ENCODE measurements around the gene FAM187B.

DNA sequence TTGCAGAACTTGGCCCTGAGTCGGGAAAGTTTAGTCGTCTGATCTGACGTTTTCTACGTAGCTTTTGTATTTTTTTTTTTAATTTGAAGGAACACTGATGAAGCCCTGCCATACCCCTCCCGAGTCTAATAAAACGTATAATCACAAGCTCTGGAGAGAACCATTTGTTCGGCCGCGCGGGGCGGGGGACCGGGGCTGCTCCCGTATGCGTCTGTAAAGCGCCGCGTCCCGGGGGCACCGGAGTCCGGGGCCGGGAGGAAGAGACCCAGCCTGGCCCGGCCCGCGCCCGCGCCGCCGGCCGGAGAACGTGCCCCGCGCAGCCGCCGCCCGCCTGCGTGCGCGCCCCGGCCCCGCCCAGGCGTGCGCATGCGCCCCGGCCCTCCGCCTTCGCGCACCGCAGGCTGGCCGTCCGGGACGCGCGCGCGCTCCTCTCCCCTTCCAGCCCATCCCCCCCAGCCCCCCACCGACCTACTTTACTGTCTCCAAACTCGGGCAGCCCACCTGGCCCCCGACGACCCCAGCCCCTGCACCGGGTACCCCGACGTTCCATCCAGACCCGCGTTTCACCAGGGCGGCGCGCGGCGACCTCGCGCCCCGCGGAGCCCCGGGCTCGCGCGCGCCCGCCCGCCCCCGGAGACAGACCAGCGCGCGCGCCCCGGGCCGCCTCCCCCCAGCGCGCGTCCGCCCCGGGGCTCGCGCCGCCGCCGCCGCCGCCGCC is 39.4 kb upstream of the FAM187B start:
- TF ChIP-seq, protein P1, sequence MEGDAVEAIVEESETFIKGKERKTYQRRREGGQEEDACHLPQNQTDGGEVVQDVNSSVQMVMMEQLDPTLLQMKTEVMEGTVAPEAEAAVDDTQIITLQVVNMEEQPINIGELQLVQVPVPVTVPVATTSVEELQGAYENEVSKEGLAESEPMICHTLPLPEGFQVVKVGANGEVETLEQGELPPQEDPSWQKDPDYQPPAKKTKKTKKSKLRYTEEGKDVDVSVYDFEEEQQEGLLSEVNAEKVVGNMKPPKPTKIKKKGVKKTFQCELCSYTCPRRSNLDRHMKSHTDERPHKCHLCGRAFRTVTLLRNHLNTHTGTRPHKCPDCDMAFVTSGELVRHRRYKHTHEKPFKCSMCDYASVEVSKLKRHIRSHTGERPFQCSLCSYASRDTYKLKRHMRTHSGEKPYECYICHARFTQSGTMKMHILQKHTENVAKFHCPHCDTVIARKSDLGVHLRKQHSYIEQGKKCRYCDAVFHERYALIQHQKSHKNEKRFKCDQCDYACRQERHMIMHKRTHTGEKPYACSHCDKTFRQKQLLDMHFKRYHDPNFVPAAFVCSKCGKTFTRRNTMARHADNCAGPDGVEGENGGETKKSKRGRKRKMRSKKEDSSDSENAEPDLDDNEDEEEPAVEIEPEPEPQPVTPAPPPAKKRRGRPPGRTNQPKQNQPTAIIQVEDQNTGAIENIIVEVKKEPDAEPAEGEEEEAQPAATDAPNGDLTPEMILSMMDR (conservative IDR thresholded peaks at IDR 0.05), result no peak
- no peak for TF ChIP-seq EZH2 (IDR thresholded peaks at IDR 0.05; ENCODE audit: low read depth)

Measured in PC-9 (cell line).